AG08395 (cell line): Measurements from ENCODE around the gene SLC49A4.

ENCODE experiments used
- DNase-seq: peaks from one replicate; pipeline ENCODE4 v3.0.0; 2012; ENCODE audit warnings: mixed read lengths, low spot score

Gene SLC49A4

DNA sequence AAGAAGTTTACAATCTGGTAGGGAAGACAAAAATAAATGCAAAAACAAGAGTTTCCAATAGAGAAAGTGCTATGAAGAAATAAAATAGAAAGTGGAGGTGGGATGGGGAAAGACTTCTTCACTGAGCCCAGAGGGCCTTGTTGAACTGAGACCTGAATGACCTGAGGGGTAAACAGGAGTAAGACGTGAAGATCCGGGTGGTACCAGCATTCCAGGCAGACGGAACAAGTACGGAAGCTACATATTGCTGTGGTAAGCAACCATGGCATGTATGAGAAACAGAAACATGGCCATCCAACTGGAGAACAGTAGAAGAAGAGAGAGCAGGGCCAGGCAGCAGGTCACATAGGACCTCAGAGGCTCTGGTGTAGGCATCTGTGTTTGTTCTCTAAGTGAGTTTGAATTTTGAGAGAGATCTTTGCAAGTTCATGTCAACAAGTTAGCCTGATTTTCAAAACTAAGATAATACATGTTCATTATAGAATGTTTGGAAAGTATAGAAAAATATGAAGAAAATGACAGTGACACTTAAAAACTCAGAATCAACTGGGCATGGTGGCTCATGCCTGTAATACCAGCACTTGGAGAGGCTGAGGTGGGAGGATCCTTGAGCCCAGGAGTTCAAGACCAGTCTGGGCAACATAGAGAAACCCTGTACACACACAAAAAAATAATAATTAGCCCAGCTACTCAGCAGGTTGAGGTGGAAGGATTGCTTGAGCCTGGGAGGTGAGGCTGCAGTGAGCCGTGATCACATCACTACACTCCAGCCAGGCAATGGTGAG is 64.3 kb downstream of the SLC49A4 start:
- no peak for DNase-seq

- no peak for DNase-seq
Observed at GRCh38 chr3:122862381-122862780, 67.5 kb downstream of the SLC49A4 start.

DNA sequence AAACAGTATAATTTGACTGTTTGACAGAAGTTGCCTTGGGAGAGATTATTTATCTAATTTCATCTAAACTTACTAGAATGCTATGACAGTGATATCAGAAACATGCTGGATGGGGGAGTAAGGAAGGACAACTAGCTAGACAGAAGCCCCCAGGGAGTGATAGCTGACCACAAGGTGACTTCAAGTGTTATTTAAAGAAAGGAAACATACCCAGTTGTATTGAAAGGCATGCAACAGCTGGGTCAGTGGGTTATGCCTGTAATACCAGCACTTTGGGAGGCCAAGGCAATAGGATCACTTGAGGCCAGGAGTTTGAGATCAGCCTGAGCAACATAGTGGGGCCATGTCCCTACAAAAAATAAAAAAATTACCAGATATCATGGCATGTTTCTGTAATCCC is 69.6 kb downstream of the SLC49A4 start:
- no peak for DNase-seq

DNA sequence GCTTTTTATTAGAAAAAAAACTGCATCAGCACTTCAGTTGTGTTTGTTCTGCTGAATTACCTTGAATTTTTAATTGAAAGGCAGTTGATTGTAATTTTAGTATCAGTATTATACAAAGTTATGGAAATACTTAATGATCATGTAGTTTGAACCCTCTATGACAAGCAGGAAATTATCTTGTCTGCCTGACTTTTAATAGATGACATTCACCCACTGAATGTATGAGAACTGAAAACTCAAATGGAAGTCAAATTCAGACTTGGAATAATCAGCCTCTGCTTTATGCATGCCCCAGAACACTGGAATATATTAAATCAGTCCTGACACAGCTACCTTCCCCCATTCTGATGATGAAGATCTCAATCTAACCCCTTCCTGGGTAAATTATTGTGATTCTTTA is 73.5 kb downstream of the SLC49A4 start:
- DNase-seq, result no peak

DNA sequence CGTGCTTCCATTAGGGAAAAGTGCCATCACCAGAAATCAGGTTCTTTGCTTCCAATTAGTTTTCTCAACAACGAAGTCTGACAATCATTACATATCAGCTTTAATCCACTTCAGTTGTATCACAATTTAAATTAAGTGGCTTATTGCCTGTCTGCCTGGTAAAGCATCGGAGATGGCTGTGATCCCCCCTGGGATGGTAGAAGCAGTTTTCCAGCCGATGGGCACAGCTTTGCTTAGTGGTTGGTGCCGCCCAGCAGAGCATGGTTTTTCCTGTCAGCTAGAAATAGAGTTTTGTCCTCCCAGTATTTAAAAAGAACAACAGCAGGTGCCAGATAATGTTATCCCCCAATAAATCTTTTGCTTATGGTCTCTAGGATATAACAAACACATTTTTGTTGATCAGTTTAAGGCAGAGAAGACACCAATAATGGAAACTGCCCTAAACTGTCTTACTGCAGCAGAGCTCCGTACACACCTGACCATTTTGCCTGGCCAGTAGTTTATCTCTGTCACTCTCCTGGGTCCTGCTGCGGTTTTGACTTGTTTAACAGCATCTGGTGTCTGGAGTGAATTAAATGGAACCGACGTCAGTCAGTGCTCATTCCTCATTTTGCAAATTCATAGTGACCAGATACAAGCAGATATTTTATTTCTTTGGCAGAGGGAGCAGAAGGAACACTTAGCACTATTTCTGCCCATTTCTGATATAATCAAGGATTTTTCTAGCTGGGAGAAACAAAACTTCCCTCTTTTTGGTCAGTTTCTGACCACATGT is 79.1 kb downstream of the SLC49A4 start:
- DNase-seq, result no peak

DNA sequence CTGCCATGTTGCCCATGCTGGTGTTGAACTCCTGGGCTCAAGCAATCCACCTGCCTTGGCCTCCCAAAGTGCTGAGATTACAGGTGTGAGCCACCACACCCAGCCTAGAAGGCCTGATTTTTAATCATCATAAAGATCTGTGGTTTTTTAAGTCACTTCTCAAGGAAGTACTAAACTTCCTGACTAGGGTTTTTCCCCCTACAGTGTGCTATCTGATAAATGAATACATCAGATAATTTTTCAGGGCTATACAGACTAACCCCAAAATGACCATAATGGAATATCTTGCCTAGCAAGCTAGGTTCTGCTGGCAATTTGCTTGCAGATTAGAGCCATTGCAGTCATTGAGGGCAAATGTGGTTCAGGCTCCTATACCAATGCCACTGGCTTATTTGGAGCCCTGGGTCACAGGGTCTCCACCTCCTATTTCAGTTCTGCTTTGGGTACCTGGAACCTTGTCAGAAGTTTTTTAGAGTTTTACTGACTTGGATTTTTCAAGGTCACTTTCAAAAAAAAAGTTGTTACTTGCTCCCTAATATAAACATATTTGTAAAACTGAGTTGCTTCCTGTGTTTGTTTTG is 80.8 kb downstream of the SLC49A4 start:
- DNase-seq, result no peak

- DNase-seq, result no peak
Observed at GRCh38 chr3:122880173-122880572, 85.3 kb downstream of the SLC49A4 start.

- DNase-seq, result no peak
Observed at GRCh38 chr3:122880624-122881023, 85.8 kb downstream of the SLC49A4 start.

DNA sequence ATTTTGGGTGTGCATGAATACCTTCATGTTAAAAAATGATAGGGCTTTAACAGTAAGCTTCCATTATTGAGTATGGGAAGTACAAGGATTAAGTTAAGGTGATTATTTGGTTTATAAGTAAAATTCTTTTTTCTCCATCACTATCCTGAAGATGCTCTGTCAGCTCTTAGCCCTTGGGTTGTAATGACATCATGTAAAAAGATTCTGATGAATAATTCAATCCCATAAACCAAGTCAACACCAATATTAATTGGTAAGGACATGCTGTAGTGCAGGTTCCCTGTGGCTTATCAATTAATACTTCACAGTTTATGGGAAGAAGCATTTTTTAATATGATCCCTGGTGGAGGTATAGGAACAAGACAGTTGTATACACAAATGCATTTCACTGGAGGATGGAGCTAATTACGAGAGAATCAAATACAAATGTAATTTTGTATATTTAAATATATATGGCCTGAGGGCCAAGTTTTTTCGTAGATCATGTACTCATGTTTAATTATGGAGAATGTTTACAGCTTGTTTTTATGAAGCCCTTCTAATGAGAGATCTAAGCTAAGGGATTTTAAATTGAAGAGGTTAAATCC is 87.6 kb downstream of the SLC49A4 start:
- no peak for DNase-seq

- DNase-seq, result no peak
Observed at GRCh38 chr3:122886251-122886650, 91.4 kb downstream of the SLC49A4 start.

- no peak for DNase-seq
Observed at GRCh38 chr3:122886946-122887345, 92.1 kb downstream of the SLC49A4 start.

GRCh38 chr3:122890077-122890719 is 95.3 kb downstream of the SLC49A4 start:
- peak; percentile 77 for DNase-seq

DNA sequence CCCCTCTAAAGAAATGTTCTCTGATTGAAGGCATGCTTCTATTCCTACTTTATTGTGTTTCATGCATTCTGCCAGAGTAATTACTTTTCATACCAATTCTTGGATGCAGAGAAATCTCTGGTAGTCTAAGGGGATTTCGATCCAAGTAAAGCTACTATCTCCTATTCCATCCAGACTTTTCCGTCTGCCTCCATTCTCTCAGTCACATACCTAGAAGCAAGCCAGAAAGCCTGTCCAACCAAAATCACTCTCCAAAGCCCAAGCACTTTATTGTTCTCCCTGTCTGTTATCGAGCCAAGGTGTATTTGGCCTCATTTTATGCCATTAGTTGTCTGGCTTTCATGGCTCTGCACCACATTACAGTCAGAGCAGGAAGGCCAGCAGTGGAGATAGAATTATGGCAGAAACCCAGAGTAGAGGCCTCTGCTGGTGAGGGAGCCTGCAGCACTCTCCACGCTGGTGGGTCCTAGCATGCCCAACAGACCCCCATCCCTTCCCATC is 95.9 kb downstream of the SLC49A4 start:
- no peak for DNase-seq

DNA sequence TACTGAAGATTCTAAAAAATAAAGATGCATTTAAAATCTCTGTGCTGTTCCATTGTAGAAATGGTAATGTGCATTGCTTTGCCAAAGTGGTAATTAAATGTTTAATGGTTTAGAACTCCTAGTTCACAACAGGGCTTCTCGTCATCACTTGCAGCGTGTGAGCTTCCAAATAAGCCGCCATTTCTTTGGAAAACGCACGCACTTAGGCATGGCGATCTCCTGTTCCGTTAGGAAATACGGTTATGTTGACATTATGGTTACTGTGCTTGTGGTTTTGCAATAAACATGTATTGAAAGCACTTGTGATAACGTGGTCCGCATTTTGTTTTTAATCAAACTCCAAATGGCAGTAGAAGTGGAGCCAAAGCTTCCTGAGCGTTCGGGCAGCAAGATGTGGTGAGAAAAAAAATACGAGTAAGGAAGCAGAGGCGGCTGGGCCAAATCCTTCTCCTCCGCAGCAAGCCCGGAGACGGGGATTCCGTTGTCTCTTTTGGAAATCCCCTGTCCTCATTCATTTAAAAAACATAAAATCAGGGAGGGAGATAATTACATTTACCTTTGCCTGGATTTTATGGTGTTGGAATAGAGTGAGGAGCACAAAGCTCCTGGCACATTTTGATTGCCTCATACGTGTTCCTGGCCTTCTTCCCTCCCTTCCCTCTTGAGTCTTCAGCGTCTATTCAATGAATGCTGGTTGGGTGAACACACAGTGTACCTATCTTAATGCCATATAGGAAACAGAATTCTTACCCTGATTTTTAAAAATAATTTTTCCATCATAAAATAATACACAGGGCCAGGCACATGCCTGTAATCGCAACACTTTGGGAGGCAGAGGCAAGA is 97.5 kb downstream of the SLC49A4 start:
- no peak for DNase-seq

- DNase-seq, result no peak
Observed at GRCh38 chr3:122893282-122893681, 98.4 kb downstream of the SLC49A4 start.

- peak; percentile 36 for DNase-seq
Observed at GRCh38 chr3:122893754-122894668, 99.1 kb downstream of the SLC49A4 start.

DNA sequence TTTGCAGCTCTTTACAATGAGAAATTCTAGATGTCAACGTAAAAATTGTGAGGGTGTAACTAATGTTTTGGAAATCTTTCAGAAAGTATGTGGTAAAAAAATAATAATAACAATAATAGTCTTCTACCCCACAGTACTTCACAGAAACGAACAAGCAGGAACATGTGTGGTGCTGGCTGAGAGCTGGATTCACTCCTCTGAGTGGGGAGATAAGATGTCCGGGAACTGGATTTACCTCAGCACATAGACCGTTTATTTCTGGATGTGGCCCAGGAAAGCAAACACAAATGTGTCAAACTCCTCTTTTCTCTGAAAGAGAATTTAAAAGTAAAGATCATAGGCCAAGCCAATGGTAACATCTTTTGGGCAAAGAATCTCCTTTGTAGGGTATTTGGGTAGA is 103.4 kb downstream of the SLC49A4 start:
- no peak for DNase-seq

DNA sequence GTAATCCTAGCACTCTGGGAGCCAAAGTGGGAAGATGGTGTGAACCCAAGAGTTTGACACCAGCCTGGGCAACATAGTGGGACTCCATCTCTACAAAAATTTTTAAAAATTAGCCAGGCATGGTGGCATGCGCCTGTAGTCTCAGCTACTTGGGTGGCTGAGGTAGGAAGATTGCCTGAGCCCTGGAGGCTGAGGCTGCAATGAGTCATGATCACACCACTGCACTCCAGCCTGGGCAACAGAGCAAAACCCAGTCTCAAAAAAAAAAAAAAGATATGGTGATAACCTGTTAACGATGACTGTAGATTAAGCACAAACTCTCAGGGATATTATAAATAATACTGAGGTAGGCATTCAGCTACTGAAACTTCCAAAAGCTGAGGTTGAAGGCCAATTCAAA is 107.5 kb downstream of the SLC49A4 start:
- no peak for DNase-seq

- no peak for DNase-seq
Observed at GRCh38 chr3:122903171-122903570, 108.3 kb downstream of the SLC49A4 start.

- no peak for DNase-seq
Observed at GRCh38 chr3:122907471-122907870, 112.6 kb downstream of the SLC49A4 start.
